Fibroblast of skin of right biceps (primary cell): ENCODE data around the gene PPIP5K2.

Experiments
- DNase-seq: peaks from one replicate; pipeline ENCODE4 v3.0.0-alpha.2; 2013

PPIP5K2 gene

DNA sequence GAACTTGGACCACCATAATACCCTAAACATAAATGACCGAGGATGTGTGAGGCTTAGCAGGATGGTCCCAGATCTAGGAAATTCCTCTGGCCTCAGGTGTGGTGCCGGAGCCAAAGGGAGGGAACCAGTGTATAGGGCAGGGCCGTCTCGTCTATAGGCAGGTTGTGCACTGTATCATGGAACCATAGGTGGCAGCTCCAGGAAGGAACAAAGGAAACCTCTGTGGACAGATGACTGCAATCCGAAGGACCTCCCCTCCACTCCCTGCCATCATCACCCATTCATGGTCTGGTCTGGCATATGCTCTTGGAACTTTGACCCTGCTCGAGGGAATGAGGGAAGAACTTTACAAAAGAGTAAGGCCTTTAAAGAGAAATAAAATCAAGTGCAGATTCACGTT, 135.6 kb downstream of the PPIP5K2 start:
- DNase-seq: no peak

DNA sequence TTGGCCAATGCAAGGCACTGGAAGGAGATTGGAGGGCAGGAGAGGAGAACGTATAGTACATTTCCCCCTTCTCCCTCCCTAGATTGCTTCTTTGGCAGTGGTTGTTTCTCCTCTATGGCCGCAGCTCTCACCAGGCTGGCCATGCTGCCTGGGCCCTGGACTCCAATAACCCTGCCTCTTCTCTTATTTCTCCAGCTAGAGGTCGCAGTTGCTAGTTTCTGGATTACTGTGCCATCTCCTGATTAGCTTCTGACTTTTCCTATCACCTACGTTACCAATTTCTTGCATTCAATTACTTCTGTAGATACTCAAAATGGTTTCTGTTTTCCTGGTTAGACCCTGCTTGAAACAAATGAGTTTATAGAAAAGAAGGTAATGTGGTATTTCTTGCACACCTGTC, 136.1 kb downstream of the PPIP5K2 start:
- no peak for DNase-seq

DNA sequence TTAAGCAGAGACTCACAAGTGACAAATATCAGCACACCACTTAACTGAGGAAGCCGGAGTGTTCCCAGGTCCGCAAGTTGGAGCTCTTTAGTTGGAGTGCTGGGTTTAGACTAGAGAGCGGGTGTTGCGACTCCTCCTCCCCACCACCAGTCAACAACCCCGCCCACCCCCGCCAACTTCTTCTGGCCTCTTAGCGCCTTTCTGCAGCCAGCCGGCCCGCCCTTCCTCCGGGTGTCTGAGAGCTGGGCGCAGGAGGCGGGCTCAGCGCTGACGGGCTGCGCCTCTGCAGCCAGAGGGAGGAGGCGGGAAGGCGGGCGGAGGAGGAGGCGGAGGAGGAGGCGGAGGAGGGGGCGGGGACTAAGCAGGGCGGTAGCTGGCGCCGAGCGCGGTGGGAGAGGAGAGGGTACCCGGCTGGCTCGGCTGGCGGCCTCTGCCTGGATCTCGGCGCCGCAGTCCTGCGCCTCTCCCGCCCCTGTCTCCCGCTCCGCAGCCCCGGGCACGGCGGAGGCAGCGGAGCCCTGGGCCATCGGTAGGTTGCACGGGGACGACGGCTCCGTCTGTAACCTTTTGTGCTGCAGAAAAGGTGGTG, 138.4 kb downstream of the PPIP5K2 start, which contains the start of gene MACIR:
Gene MACIR (plus strand): TSS at position 396 of the 589 bp plus-strand sequence. CDS start 17,157 bp downstream, outside the sequence.
- DNase-seq: peak; percentile 98

DNA sequence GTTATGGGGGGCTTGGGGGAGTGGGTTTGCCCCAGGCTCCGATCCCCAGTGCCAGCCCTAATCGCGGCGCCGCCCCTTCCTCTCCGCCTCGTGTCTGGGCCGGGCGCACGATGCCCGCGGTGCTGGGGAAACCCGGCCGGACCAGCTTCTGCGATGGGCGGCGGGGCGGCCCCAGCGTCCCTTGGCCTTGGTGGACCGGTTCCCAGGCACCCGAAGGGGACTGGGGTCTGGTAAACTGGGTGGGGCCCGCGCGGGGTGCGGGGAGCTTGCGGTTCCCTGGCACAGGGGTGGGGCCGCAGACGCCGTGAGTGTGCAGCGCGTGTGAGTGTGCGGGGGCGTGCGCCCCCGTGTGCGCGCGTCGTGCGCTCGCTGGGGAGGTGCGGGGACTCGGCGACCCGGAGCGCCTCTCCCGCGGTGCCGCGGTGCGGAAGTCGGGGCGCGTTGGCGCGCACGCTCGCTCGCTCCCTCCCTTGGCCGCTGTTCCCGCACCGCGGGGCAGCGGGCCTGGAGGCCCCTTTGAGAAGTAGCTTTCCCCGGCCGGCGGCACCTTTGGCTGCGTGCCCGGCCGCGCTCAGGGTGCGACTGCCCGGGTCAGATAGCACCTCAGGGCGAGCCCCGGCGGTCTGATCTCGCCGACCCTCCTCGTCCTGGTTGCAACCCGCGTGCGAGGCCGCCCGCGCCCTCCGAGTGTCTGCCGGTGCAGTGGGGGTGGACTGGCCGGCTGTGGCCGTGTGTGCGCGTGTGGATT, 139.0 kb downstream of the PPIP5K2 start:
- peak; percentile 42 for DNase-seq

DNA sequence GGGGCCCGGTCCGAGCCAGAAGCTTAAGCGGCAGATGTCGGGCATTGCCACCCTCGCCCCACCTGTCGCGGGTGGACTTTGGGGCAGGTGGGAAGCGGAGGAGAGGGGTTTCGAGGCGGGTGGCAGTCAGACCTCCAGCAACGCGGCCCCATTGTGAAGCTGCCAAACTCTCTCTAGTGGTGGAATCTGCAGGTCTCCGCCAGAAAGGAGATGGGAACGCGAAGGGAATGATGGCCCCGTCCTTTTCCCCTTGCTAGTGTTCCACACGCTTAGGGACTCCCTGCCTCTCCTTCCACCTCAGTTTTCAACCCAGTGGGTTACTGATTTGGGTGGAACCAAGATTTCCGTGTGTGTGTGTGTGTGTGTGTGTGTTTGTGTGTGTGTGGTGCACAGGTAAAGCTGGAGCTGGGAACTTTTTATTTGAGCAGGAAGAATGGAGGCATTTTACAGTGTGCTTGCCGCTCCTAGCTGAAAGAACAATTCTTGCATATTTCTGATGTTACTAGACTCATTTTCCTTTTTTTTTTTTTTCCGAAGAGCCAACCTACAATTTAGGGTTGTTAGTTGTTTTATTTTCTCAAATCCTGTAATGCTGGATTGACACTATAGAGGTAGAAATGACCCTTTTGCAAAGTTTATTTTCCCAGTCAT, 139.7 kb downstream of the PPIP5K2 start:
- peak; percentile 42 for DNase-seq

DNA sequence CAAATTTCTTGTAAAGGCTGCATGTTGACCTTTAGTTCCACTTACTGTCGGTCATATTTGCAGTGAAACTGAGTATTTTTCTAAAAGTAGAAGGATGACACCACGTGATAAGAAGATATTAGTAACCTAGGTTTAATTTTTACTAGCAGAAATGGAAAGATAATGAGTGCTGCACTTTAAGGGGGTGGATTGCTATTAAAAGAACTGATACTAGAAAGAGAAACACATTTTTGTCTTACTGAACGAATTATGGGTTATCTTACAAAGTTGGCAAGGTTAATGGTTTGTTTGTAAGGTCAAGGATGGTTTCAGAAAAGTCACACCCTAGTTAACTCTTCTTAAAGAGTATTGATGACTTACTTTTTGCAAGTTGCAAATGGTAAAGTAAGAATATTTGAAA, 140.8 kb downstream of the PPIP5K2 start:
- no peak for DNase-seq
